Cerebellar nuclear complex (tissue), 1 donor: Measurements from ENCODE around the gene SUN3.

Source experiments
- DNase-seq, 2 experiments: peaks; one replicate each; lab custom pipeline; 2025; lab: John Stamatoyannopoulos, UW

Gene SUN3, protein sequence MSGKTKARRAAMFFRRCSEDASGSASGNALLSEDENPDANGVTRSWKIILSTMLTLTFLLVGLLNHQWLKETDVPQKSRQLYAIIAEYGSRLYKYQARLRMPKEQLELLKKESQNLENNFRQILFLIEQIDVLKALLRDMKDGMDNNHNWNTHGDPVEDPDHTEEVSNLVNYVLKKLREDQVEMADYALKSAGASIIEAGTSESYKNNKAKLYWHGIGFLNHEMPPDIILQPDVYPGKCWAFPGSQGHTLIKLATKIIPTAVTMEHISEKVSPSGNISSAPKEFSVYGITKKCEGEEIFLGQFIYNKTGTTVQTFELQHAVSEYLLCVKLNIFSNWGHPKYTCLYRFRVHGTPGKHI

DNA sequence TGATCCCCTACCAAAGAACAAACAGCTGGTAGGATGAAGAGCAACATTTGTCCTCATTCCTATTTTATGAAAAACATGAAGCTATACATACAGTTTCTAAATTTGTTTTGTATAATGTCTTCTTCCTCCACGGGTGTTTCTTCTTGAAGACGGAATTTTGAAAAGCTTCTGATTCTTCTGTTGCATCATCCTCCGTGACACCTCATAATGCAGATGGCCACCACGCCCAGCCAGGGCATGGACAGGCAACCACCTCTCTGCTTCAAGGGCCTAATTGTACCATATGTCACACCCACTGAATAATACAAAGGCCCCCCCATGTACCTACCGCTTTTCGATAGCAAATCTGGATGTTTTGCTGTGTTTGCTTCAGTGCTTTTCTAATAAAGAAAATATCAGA, at the start of gene SUN3:
SUN3 (minus strand) TSS at position 170 of the 400 bp plus-strand sequence; CDS start at position 1, 169 bp downstream.
- no peak for DNase-seq

DNA sequence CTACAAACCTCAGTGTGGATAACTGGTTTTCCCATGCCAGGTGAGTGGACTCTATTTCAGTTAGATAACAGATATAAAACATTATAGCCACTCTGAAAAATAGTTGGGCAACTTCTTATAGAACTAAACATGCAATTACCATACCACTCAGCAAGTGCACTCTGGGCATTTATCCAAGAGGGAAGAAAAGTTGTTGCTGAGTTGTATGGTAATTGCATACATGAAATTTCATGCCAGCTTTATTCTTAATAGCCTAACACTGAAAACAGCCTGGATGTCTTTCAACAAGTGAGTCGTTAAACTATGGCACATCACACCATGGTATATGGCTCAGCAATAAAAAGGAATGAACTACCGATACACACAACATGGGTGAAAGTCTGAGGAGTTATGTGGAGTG, 49.6 kb upstream of the SUN3 start:
- no peak for DNase-seq

DNA sequence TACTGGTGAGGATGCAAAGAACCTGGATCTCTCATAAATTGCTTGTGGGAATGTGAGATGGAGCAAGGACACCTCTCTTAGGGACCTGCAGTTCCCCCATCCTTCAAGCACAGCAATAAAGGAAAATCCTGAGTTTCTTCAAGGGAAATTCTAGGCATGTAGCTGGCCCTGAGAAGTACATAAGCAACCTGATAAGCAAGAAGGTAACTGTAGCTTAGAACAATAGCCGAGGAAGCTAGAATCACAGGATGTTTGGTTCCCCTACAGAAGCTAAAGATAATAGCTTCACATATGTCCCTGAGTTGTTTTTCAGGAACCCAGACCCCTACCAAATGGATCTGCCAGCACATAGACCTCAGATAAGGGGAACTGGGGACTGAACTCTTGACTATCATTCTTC, 48.5 kb upstream of the SUN3 start:
- DNase-seq: no peak

- no peak for DNase-seq
Measured at GRCh38 chr7:48074204-48074654, 45.3 kb upstream of the SUN3 start.

GRCh38 chr7:48067475-48067874, 38.6 kb upstream of the SUN3 start:
- DNase-seq: no peak

GRCh38 chr7:48063985-48064384, 35.1 kb upstream of the SUN3 start:
- DNase-seq: no peak

DNA sequence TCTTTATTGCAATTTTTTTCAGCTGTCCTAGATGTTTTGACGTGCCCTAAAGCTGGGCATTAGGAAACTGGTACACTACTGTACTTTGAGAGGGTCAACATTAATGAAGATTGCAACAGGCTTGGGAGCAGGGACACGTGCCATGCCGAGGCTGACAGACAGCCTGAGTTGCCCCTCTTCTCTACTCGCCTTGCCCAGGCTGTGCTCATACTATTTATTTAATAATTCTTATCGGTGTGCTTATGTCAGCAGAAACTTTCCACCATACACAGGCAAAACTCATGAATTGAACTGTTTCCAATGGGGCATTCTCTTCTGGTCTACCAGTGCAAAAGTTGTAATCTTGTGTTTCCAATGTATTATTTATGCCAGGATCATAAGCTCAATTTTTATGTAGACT, 30.8 kb upstream of the SUN3 start:
- DNase-seq: no peak

GRCh38 chr7:48058990-48059389, 30.1 kb upstream of the SUN3 start:
- no peak for DNase-seq

DNA sequence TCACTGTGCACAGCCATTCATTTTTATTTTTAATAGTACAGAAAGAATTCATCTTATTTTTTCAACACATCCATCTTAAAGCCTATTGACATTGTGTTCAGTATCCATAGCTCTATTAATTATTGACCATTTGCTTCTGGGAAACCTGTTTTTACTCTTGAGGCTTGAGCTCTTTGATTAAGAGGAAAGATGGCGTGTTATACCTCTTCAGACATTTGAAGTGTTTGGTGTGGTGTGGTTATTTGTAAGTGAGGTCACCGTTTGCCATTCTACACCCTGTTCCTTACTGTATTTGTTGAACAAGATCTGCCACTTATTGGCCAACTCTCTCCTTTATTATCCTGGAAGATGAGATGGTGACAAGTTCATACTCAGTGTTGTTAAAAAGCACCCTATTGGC, 24.8 kb upstream of the SUN3 start:
- DNase-seq: no peak

DNA sequence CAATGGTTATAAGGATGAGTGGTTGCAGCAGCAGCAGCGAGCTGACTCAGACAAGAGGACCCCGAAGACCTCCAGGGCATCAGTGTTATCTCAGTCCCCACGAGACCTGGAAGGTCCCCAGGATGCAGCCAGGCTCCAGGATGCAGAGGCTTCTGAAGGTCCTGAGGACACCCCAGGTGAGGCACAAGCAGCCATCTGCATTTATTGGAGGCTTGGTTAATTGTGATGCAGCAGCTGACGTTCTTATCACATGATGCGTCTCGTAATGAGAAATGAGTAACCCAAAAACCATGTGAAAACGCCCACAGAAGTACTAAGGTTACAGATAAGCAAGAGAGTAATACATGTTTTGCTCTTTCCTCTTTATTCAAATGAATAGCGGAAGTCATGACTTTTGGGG, 23.8 kb upstream of the SUN3 start:
- no peak for DNase-seq

GRCh38 chr7:48049850-48050249, 20.9 kb upstream of the SUN3 start:
- DNase-seq: no peak

- DNase-seq: no peak
Measured at GRCh38 chr7:48048113-48048512, 19.2 kb upstream of the SUN3 start.

- no peak for DNase-seq
Measured at GRCh38 chr7:48046458-48046857, 17.6 kb upstream of the SUN3 start.

GRCh38 chr7:48045195-48045765, 16.4 kb upstream of the SUN3 start:
- DNase-seq: no peak

- DNase-seq: no peak
Measured at GRCh38 chr7:48042636-48043035, 13.7 kb upstream of the SUN3 start.

DNA sequence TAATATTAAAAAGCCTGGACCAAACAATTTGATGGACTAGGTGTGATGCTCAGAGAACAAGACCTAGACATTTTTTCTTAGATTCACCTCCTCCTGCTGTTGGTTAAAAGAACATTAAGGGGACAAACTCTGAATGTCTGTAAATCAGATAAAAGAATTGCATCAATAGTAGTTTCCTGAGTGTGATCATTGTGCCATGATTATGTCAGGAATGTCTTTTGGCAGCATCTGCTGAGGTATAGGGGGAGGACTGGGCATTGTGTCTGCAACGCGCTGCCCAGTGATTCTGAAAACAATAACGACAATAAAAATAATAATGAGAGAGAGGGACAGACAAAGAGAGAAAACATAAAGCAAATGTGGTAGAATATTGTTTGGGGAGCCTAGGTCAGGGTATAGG, 13.3 kb upstream of the SUN3 start:
- no peak for DNase-seq

GRCh38 chr7:48041653-48041970, 12.7 kb upstream of the SUN3 start:
- no peak for DNase-seq

GRCh38 chr7:48040944-48041652, 12.2 kb upstream of the SUN3 start:
- DNase-seq: no peak

- no peak for DNase-seq
Measured at GRCh38 chr7:48038815-48039506, 10.1 kb upstream of the SUN3 start.

DNA sequence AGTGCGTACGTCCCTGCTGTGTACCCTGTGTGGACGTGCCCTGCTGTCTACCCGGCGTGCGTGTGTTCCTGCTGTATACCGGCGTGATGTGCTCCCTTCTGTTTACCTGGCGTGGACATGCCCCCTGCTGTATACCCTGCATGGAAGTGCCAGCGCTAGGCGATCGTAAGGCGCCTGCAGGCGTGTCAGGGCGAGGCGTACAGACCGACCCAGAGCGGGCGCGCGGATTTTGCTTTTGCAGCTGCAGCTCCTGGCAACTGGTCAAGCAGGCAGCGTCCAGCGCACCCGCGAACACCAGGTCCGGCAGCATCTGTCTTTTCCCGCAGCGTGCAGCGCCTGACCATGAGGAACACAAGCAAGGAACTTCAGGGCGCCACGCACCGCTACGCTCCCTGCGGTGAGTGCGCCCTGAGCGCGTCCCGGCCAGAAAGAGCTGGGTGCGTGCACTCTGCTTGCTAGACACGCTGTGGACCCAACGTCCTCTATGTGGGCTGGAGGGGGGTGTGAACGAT, 7.1 kb upstream of the SUN3 start:
- DNase-seq: no peak

DNA sequence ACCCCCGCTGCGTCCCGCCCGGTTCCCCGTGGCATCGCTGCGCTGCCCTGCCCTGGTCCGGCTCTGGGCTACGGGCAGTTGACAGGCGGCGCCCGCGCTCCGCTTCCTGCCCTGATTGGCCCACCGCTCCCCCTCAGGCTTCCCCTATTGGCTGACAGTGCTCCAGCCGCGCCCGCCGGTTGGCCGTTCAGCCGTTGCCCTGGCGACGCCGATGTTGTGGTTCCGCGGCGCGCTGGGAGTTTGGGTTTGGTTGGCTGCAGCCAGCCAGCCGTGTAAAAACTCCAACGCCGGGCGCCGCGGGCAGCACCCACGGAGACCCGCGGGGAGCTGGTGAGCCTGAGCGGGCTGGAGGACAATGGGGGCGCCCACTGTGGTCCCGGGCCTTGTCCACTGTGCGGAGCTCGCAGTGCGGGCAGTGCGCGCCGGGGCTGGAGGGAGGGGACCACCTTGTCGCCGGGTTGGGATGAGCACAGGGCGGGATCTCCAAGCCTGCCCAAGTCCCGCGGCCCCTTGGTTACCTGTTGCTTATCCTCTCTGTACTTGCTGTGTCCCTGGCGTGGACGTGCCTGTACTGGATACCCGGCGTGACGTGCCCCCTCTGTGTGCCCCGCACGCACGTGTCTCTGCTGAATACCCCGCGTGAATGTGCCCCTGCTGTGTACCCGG, 6.5 kb upstream of the SUN3 start, which contains the start of gene C7orf57:
C7orf57 (plus strand) TSS at position 243 of the 666 bp plus-strand sequence. CDS start 766 bp downstream, outside the sequence.
- peak in 1 of 2 experiments; percentile 40 for DNase-seq

DNA sequence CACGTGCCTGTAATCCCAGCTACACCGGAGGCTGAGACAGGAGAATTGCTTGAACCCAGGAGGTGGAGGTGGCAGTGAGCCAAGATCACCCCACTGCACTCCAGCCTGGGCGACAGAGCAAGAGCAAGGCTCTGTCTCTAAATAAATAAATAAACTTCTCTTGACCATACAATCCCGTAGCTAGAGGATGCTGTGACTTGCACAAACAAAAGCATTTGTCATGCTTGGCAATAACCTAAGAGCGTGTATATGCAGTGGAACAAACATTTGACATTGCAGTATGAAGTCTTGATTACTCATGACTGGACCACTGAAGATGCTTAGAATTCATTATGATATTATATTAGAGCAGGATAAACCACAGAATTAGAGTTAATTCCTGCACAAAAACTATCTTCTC, 5.0 kb upstream of the SUN3 start:
- DNase-seq: no peak
